DND-41 (cell line): ENCODE data around the gene RAB28.

ENCODE experiments used
- ATAC-seq: fragments of 200-7000 bp; cut with Tn5 transposase; 3 replicates; pipeline ENCODE4 v1.9.1; 2021; ENCODE audit warnings: low read depth; ENCODE audit not compliant: insufficient read depth
- DNase-seq: peaks from one replicate; pipeline ENCODE4 v3.0.0-alpha.2; 2020
- H2AFZ ChIP-seq: 2 replicates; pipeline ENCODE4 v1.6.0; 2012; ENCODE audit warnings: low read depth, low read length
- H3K27ac ChIP-seq: 2 replicates; pipeline ENCODE4 v1.5.1; 2012; ENCODE audit warnings: low read length, inconsistent platforms
- H3K27me3 ChIP-seq: fragments of 200-600 bp; sonication (generic); 2 replicates; pipeline ENCODE4 v1.6.0; 2012; ENCODE audit warnings: low read length, mild to moderate bottlenecking, inconsistent platforms; ENCODE audit not compliant: insufficient read depth, poor library complexity
- H3K36me3 ChIP-seq: 2 replicates; pipeline ENCODE4 v1.5.1; 2012; ENCODE audit warnings: low read length, inconsistent platforms; ENCODE audit not compliant: insufficient read depth
- H3K4me1 ChIP-seq: 2 replicates; pipeline ENCODE4 v1.5.1; 2012; ENCODE audit warnings: mild to moderate bottlenecking, low read length; ENCODE audit not compliant: insufficient read depth
- H3K4me2 ChIP-seq: 2 replicates; pipeline ENCODE4 v1.6.0; 2012; ENCODE audit warnings: mild to moderate bottlenecking, moderate library complexity, low read length, inconsistent platforms; ENCODE audit not compliant: insufficient read depth
- H3K4me3 ChIP-seq, 2 experiments: fragments of 200-600 bp in 1 of 2; shearing (Covaris generic) in 1 of 2; 2 replicates each; pipeline ENCODE4 v1.5.1; 2012 to 2016; ENCODE audit warnings: inconsistent platforms in 2 of 2, low read length in 2 of 2, mild to moderate bottlenecking in 2 of 2, low read depth in 1 of 2, moderate library complexity in 1 of 2
- H3K79me2 ChIP-seq: 2 replicates; pipeline ENCODE4 v1.6.0; 2012; ENCODE audit warnings: low read length, inconsistent platforms; ENCODE audit not compliant: insufficient read depth
- H3K9ac ChIP-seq: 2 replicates; pipeline ENCODE4 v1.6.0; 2012; ENCODE audit warnings: low read depth, mild to moderate bottlenecking, inconsistent platforms, low read length, moderate library complexity
- H3K9me3 ChIP-seq: 2 replicates; pipeline ENCODE4 v1.5.1; 2012; ENCODE audit warnings: low read length, moderate library complexity, mild to moderate bottlenecking, inconsistent platforms; ENCODE audit not compliant: insufficient read depth, severe bottlenecking
- H4K20me1 ChIP-seq: 2 replicates; pipeline ENCODE4 v1.6.0; 2012; ENCODE audit warnings: low read length; ENCODE audit not compliant: insufficient read depth
- EZH2 ChIP-seq: IDR thresholded peaks from 3 replicates; pipeline ENCODE4 v1.6.1; 2012; ENCODE audit warnings: borderline replicate concordance, low read depth, mild to moderate bottlenecking, moderate library complexity, low read length, inconsistent platforms; ENCODE audit not compliant: severe bottlenecking
- TF ChIP-seq, protein P1 (sequence below): IDR thresholded peaks from 2 replicates; pipeline ENCODE4 v1.5.1; 2012; ENCODE audit warnings: borderline replicate concordance, low read length, moderate library complexity, mild to moderate bottlenecking; ENCODE audit not compliant: poor library complexity, severe bottlenecking; ENCODE audit errors: extremely low read depth

RAB28 gene

DNA sequence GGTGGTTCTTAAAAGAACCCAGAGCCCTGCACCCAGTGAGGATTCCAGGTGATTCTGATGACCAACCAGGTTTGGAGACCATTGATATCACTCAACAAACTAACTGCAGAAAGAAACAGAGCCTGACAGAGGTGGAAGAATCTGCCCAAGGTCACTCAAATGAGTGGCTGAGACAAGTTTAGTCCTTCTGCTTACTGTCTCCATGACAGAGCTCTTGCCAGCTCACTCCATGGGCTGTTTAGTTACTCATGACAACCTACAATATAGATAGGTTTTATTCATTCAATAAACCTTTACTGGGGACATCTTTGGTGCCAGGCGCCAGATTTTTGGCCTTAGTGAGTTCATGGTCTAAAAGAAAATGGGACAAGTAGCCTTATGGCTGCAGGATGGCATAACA is 124.3 kb downstream of the RAB28 start:
- Histone ChIP-seq H3K4me2 (no peak overlapping the region), H3K9ac (no peak overlapping the region), H3K79me2 (no peaks in the 10 kb centered on the region), H3K27me3 (no peaks in the 10 kb centered on the region), H3K36me3 (peaks cover 4% of the 10 kb centered on the region; the same call in 1 of the 2 replicates), H4K20me1 (no peaks in the 10 kb centered on the region), H3K9me3 (no peaks in the 10 kb centered on the region), H3K4me1 (no peaks in the 10 kb centered on the region), H3K27ac (no peak overlapping the region), H2AFZ (no peak overlapping the region), H3K4me3 (no peak overlapping the region)
- DNase-seq (no peak), ATAC-seq (no peak)
- TF ChIP-seq EZH2 = no peak
- TF ChIP-seq, protein P1, sequence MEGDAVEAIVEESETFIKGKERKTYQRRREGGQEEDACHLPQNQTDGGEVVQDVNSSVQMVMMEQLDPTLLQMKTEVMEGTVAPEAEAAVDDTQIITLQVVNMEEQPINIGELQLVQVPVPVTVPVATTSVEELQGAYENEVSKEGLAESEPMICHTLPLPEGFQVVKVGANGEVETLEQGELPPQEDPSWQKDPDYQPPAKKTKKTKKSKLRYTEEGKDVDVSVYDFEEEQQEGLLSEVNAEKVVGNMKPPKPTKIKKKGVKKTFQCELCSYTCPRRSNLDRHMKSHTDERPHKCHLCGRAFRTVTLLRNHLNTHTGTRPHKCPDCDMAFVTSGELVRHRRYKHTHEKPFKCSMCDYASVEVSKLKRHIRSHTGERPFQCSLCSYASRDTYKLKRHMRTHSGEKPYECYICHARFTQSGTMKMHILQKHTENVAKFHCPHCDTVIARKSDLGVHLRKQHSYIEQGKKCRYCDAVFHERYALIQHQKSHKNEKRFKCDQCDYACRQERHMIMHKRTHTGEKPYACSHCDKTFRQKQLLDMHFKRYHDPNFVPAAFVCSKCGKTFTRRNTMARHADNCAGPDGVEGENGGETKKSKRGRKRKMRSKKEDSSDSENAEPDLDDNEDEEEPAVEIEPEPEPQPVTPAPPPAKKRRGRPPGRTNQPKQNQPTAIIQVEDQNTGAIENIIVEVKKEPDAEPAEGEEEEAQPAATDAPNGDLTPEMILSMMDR = no peak

DNA sequence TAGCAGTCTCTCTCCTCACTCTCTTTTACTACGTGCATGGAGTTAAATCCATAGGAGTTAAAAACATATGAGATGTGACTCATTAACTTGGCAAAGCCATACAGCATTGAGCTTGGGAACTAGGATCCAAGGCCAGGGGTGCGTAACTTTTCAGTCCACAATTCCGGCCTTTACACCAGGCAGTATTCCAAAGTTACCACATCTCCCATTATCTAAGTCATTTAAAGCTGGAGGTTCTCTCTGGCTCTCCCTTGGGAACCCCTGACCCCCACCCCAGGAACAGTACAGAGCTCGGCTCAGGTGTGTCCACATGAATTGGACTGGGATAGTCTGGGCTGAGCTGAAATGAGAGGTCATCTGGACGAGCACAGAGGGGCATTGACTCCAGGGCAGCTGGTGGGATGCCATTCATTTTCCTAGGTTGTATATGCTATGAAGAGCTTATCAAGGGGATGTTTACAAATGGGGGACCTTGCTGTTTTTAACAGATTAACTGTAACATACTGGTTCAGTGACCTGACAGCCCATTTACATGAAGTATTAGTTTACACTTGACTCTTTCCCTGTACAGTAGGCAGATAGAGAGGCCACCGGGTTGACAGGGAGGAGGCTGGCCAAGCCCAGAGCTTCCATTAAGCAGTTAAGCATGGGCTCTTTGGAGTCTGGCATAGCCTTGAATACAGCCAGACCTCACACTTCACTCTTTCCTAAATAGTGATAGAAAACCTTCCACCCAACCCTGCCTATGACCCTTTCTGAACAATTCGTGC is 128.8 kb downstream of the RAB28 start:
- no peak for ATAC-seq

DNA sequence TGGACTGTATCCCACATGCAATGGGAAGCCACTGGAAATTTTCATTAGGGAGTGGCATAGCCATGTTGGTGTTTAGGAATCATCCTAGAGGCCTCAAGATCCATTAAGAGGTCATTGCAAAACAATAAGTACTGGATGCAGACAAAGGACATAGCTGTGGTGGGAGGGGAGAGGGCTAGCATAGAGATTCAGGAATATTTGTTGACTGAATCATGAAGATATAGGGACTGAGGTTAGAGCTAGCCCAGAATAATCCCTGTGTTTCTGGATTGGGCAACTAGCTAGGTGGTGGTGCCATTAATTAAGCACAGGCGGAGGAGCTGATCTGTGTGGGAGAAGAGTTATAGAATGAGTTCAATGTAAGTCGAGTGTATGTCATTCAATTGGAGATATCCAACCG is 135.0 kb downstream of the RAB28 start:
- Histone ChIP-seq H2AFZ (no peak overlapping the region), H3K9ac (no peak overlapping the region), H4K20me1 (no peaks in the 10 kb centered on the region), H3K4me3 (no peak overlapping the region), H3K27me3 (no peaks in the 10 kb centered on the region), H3K9me3 (no peaks in the 10 kb centered on the region), H3K4me2 (no peak overlapping the region), H3K27ac (no peak overlapping the region), H3K4me1 (no peaks in the 10 kb centered on the region), H3K79me2 (no peaks in the 10 kb centered on the region), H3K36me3 (0 out of 2 replicates have a peak, but pooled peaks cover 3% of the 10 kb centered on the region)
- no peak for TF ChIP-seq EZH2
- TF ChIP-seq, protein P1 = no peak
- DNase-seq (no peak), ATAC-seq (no peak)

More for the DNA sequence above, 128.8 kb downstream of the RAB28 start:
- TF ChIP-seq, protein P1 = no peak
- no peak for TF ChIP-seq EZH2
- Histone ChIP-seq H3K36me3 (0 out of 2 replicates have a peak, but pooled peaks cover 3% of the 10 kb centered on the region), H3K27ac (no peak overlapping the region), H3K27me3 (no peaks in the 10 kb centered on the region), H2AFZ (no peak overlapping the region), H3K4me3 (no peak overlapping the region), H3K79me2 (no peaks in the 10 kb centered on the region), H3K4me1 (no peaks in the 10 kb centered on the region), H4K20me1 (no peaks in the 10 kb centered on the region), H3K4me2 (no peak overlapping the region), H3K9me3 (no peaks in the 10 kb centered on the region), H3K9ac (no peak overlapping the region)
- DNase-seq = no peak
